Ovary (tissue), 9 donors: Measurements from ENCODE around the gene BABAM2. TPM values are rescaled to one million over a fixed set of nuclear protein-coding genes. Genes with fewer than 3 reads are reported as not detected.

ENCODE experiments used
- DNase-seq, 5 donors: peaks; one replicate each; pipeline ENCODE4 v3.0.0-alpha.2; 2019 to 2020
- H3K27ac ChIP-seq, 2 donors: fragments of 200-600 bp; one replicate each; pipeline versions ENCODE4 v1.5.1 to v1.8.0; 2019 to 2022
- H3K27me3 ChIP-seq: fragments of 200-600 bp; one replicate; pipeline ENCODE4 v1.8.0; 2022
- H3K36me3 ChIP-seq: fragments of 200-600 bp; sonication (generic); one replicate; pipeline ENCODE4 v1.5.1; 2019
- H3K4me1 ChIP-seq: one replicate; pipeline ENCODE4 v1.8.1; 2013; ENCODE audit warnings: mild to moderate bottlenecking, moderate library complexity; ENCODE audit not compliant: insufficient read depth
- H3K4me3 ChIP-seq: fragments of 200-600 bp; sonication (generic); one replicate; pipeline ENCODE4 v1.5.1; 2017
- H3K9me3 ChIP-seq, 2 donors: fragments of 200-600 bp in 1 of 2; sonication (generic) in 1 of 2; one replicate each; pipeline versions ENCODE4 v1.5.1 to v1.8.1; 2013 to 2019; ENCODE audit warnings: mild to moderate bottlenecking in 1 of 2, moderate library complexity in 1 of 2
- CTCF ChIP-seq, 3 donors: fragments of 450-650 bp in 2 of 3; fragments of 200-600 bp in 1 of 3; IDR thresholded peaks; one replicate each; pipeline versions ENCODE4 v1.5.1 to v1.8.0; 2016 to 2022; ENCODE audit warnings: antibody characterized with exemption in 3 of 3, mild to moderate bottlenecking in 1 of 3
- EP300 ChIP-seq: sonication (generic); formaldehyde crosslinking; IDR thresholded peaks from one replicate; pipeline ENCODE4 v1.6.1; 2017; ENCODE audit warnings: antibody characterized with exemption
- POLR2A ChIP-seq: fragments of 450-650 bp; IDR thresholded peaks from one replicate; pipeline ENCODE4 v1.6.1; 2017; ENCODE audit warnings: antibody characterized with exemption, mild to moderate bottlenecking, moderate library complexity
- WGBS, 3 donors: extraction: QIAGEN DNeasy Blood & Tissue Kit in 1 of 3; methylation state at CpG; one replicate each; pipeline versions ENCODE4 v1.1.5 to v1.1.7; 2013 to 2017; 5-methylcytosine and 5-hydroxymethylcytosine counted together
- intact Hi-C, 4 donors: fragments of 100-400 bp; cut with DNase I; formaldehyde crosslinking; loops; one replicate each; pipeline versions ENCODE4 v1.11.0 to v1.15.1; 2022 to 2023
- polyA plus RNA-seq, 2 donors: library from polyadenylated mRNA; stranded (reverse); fragments of 200-250 nt in 1 of 2; fragments of 350-450 nt in 1 of 2; fragmentation: Illumina TruSeq in 1 of 2; extraction: RNeasy Lipid Tissue Mini Kit (QIAGEN cat#74804) in 1 of 2; gene quantifications; one replicate each; pipeline ENCODE4 v1.2.3, GENCODE V29; 2013 to 2014
- total RNA-seq, 7 donors: library from RNA; depleted of rRNA in 2 of 7; stranded (reverse); fragments of >200 nt in 2 of 7; fragmentation: NEBNext Ultra II Directional in 3 of 7; extraction: Animal tissue kit (Norgen Biotek cat#: 25700) in 3 of 7; gene quantifications; one replicate each; pipeline versions ENCODE4 v1.1.0 to v1.2.4, GENCODE V29; 2016 to 2023
- donor health status: DM: no; HTN: no; CAD: no; lungs with moderate emphysema.
- donor health status: DM: no; HTN: no; CAD: no.
- donor health status: Bipolar disorder and iron deficiency.
- donor health status: DM: yes; HTN: yes; CAD: no.
- donor health status: DM: no; HTN: no; CAD: no.
- donor health status: DM: yes; HTN: yes; CAD: no.

The BABAM2 gene
- total and polyA plus RNA-seq, 9 donors = 22.0 to 96.7 (median 46.8) TPM

- intact Hi-C loops = no loop called here
- Histone ChIP-seq H3K27ac (no peak overlapping the region), H3K4me1 (peaks cover 3% of the 10 kb centered on the region), H3K9me3 (no peaks in the 10 kb centered on the region), H3K4me3 (no peak overlapping the region), H3K27me3 (no peaks in the 10 kb centered on the region), H3K36me3 (no peaks in the 10 kb centered on the region)
- 96 to 97% (median 96%) methylated on average over 4 of the region's 4 CpGs for WGBS, 3 donors
- no peak for TF ChIP-seq CTCF (IDR thresholded peaks at IDR 0.05)
- TF ChIP-seq POLR2A = no peak
- no peak for TF ChIP-seq EP300
- DNase-seq = no peak
These were observed 264.6 kb downstream of the BABAM2 start for GRCh38 chr2:28155086-28155485.

DNA sequence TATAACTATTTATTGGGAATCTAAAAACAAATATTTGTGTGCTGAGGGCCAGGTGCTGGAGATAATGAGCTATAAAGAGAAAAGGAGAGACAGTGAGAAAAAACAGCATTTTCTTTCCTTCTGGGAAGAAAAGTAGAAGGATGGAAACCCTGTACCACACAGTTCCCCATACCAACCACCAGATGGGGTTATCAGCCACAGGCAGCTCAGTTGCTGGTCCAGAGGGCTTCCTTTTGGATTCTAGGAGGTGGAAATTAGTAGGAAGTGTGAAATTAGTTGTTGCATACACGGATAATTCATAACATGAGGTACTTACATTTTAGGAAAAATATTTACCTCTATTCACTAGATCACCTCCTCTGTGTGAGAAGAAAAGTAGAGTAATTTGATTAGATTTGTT, 265.1 kb downstream of the BABAM2 start:
- intact Hi-C loops = no loop called here
- DNase-seq = no peak
- Histone ChIP-seq H3K27me3 (no peaks in the 10 kb centered on the region), H3K4me3 (no peak overlapping the region), H3K4me1 (peaks cover 2% of the 10 kb centered on the region), H3K9me3 (no peaks in the 10 kb centered on the region), H3K27ac (no peak overlapping the region), H3K36me3 (no peaks in the 10 kb centered on the region)
- 79 to 91% (median 83%) methylated on average over 1 of the region's 1 CpG for WGBS, 3 donors
- TF ChIP-seq POLR2A (no peak), CTCF (IDR thresholded peaks at IDR 0.05) (no peak), EP300 (no peak)

DNA sequence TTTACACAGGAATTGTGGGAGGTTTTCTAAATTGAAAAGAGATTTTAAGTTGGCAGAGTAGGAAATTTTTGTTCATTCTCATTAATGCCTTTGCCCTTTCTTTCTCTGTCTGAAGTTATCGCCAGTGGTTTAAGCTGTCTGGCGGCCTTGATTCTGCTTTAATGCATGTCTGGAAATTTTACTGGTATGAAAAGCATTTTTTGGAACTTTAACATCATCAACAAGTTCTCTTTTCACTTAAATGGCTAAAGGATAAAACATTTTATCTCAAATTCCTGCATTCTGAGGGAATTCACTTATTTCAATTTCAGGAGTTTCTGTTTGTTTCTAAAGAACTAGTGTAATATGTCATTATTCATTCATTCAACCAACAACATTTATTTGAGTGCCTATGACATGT, 268.3 kb downstream of the BABAM2 start:
- DNase-seq = no peak
- H3K27me3 ChIP-seq = no peaks in the 10 kb centered on the region
- intact Hi-C loops = no loop called here
- TF ChIP-seq EP300 = no peak
- no peak for TF ChIP-seq CTCF (IDR thresholded peaks at IDR 0.05)
- TF ChIP-seq POLR2A = no peak
- H3K36me3 ChIP-seq = no peaks in the 10 kb centered on the region
- no peak overlapping the region for H3K27ac ChIP-seq
- WGBS, 3 donors = 22 to 38% (median 23%) methylated on average over 2 of the region's 2 CpGs
- H3K9me3 ChIP-seq = no peaks in the 10 kb centered on the region
- H3K4me3 ChIP-seq = no peak overlapping the region
- peaks cover 7% of the 10 kb centered on the region for H3K4me1 ChIP-seq

- Histone ChIP-seq H3K36me3 (no peaks in the 10 kb centered on the region), H3K9me3 (no peaks in the 10 kb centered on the region), H3K4me3 (no peak overlapping the region), H3K27ac (no peak overlapping the region), H3K4me1 (peaks cover 15% of the 10 kb centered on the region), H3K27me3 (no peaks in the 10 kb centered on the region)
- 49 to 75% (median 59%) methylated on average over 3 of the region's 3 CpGs for WGBS, 3 donors
- intact Hi-C loops = loop anchor here in 1 of 4 donors (10.0 kb wide), 1 partner anchor 54 kb away; no protein-coding TSS in a partner anchor
- no peak for DNase-seq
- no peak for TF ChIP-seq CTCF (IDR thresholded peaks at IDR 0.05)
- TF ChIP-seq EP300 = no peak
- TF ChIP-seq POLR2A = no peak
These were observed 270.5 kb downstream of the BABAM2 start for GRCh38 chr2:28160986-28161425.
